ENCODE measurements around the gene PKHD1.

- no peak for TF ChIP-seq POLR2AphosphoS5 (IDR thresholded peaks at IDR 0.05)
- no peak for TF ChIP-seq CTCF (IDR thresholded peaks at IDR 0.05)
These were observed 409.1 kb downstream of the PKHD1 start for GRCh38 chr6:51678274-51678673.

Measured in suprapubic skin (tissue), 3 donors.